Activated CD8-positive, alpha-beta memory T cell treated with anti-CD3 and anti-CD28 coated beads, Interleukin-2, amount 50 U/mL, for 48 hours (primary cell): ENCODE data around the gene OR6B2.
"Not testable (repeated sequence)": the region's sequence is repeated elsewhere in the genome, so short reads cannot be mapped to it uniquely, and the experiment has no call there.

ENCODE experiments used
- DNase-seq: peaks from one replicate; pipeline ENCODE4 v3.0.0-alpha.2; 2020

Gene OR6B2

DNA sequence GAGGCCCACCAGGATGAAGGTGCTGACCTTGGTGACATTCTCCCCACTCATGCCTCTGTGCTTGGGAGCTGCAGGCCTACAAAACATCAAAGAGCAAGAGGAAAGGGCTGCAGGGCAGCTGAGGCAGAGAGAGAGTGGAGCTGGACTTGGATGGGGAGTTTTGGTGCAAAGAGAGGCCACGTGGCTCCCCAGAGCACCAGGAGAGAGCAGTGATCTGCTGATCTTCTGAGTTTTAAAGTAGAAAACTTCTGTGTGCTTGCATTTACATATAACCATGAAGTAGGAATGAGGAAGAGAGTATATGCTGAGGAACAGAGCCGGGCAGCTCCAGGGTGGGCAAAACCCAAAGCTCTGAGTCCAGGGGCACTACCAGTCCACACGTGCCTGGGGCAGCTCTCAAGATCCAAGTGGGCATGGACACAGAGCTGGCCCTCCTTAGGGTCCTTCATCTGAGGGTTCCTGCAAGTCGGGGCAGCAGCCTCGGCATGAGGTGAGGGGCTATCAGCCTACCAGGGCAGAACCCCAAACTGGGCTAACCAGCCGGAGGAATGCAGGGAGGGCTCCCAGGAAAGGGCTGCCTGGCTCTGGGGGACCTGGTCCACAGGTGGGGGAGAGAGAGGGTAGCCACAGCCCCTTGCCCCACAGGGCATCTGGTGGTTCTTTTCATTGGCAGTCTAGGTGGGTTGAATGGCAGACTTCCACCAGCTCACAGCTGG lies at the start of gene OR6B2:
Gene OR6B2 (minus strand): TSS at position 51 of the 716 bp plus-strand sequence. CDS start 0 bp downstream, at position 51.
- no peak for DNase-seq

DNA sequence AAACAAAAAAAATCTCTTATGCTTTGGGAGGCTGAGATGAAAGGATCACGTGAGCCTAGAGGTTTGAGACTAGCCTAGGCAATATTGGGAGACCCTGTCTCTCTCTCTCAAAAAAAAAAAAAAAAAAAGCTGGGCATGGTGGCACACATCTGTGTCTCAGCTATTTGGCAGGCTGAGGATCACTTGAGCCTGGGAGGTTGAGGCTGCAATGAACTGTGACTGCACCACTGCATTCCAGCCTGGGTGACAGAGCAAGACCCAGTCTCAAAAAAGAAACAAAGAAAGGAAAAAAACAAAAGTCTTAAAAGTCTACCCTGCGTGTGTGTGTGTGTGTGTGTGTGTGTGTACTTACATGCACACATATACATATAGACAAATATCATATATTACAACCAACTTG lies 48.4 kb upstream of the OR6B2 start:
- DNase-seq = no peak

DNA sequence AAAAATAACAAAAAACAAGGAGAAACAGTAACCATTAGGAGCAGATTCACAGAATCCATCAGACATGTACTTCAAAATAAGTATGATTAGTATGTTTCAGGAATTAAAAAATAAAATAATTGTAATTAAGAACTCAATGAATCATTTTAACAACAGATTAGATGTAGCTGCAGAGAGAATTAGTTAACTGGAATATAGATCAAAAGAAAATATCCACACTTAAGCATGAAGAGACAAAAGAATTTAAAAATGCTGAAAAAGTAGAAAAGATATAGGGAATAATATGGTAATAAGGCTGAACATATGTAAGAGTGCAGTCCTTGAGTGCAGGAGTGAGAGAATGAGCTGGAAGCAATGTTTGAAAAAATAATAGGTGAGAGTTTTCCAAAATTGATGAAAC lies 47.2 kb upstream of the OR6B2 start:
- DNase-seq = no peak

GRCh38 chr2:240074545-240074944 lies 44.3 kb upstream of the OR6B2 start:
- DNase-seq = no peak

- DNase-seq = no peak
Measured at GRCh38 chr2:240070907-240071306, 40.7 kb upstream of the OR6B2 start.

DNA sequence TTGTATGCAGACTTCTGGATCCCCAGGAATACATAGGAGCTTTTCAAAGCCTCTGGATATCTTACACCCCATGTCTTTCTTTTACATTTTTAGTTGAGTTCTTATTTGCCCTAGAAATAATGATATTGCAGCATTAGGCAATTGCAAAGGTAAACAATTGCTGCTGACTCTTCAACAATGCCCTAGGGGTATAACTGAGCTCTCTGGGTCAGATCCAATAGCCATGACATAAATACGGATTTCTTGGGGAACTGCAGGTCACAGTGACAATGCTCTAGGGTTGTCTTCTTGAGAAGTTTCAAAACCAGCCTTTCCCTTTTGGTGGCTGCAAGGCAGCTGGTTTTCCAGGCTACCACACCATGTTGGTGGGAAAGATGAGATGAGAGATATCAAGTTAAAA lies 39.6 kb upstream of the OR6B2 start:
- DNase-seq = no peak

- no peak for DNase-seq
Measured at GRCh38 chr2:240068193-240068592, 38.0 kb upstream of the OR6B2 start.

GRCh38 chr2:240066489-240066888 lies 36.3 kb upstream of the OR6B2 start:
- no peak for DNase-seq

GRCh38 chr2:240064898-240065297 lies 34.7 kb upstream of the OR6B2 start:
- no peak for DNase-seq

DNA sequence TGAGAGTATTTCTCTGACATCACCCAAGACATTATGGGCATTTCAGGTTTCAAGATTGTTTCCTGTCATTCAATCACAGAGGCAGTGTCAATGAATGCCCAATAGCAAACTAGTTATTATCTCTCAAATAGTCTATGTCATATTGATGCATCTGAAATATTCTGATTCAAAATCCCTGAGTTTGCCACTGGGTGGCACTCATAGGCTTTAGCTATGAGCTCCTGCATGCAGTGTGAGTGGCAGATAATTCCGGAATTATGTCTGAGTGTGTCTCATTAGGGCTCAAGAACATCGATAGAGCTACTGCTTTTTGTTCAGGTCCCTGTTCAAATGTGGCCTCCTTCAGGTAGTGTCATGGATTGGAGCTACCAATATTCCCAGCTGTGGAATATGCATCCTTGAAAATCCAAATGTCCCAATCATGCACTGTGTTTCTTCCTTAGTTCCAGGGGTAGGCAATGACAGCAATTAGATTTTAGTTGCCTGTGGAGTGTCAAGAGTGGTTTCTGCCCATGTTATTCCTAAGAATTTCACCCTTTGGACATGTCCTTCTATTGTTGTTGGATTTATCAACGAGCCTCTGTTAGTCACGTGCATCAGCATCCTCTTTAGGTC lies 30.9 kb upstream of the OR6B2 start:
- DNase-seq = no peak

GRCh38 chr2:240056678-240057077 lies 26.4 kb upstream of the OR6B2 start:
- DNase-seq = no peak

DNA sequence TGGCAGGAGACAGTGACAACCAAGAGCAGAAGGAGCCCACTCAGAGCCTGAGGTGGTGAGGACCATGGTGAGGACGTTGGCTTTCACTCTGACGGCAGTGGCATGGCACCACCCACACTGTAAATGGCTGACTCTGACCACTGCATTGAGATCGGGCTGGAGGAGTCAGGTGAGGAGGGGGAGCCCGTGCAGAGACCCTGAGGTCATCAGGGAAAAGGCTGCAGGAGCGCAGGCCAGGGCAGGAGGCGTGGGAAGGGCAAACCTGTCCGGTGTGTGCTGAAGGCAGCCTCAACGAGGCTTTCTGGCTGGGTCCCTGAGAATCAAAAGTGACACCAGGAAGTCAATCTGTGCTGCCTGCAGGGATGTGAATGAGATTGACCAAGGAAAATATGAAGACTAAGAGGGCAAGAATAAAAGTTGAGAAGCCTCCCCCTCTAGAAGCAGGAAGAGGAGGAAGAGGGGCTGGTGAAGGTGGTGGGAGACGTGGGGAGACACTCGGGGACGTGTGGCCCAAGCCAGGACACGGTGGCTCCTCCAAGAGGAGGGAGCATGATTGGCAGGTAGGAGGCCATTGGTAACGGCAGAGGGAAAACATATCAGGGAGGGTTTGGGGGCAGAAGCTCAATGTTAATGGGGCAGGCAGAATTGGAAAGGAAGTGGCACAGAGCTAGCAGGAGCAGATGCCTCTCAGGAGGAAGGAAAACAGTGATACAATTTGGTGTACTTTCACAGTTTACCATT lies 25.1 kb upstream of the OR6B2 start:
- DNase-seq = no peak

DNA sequence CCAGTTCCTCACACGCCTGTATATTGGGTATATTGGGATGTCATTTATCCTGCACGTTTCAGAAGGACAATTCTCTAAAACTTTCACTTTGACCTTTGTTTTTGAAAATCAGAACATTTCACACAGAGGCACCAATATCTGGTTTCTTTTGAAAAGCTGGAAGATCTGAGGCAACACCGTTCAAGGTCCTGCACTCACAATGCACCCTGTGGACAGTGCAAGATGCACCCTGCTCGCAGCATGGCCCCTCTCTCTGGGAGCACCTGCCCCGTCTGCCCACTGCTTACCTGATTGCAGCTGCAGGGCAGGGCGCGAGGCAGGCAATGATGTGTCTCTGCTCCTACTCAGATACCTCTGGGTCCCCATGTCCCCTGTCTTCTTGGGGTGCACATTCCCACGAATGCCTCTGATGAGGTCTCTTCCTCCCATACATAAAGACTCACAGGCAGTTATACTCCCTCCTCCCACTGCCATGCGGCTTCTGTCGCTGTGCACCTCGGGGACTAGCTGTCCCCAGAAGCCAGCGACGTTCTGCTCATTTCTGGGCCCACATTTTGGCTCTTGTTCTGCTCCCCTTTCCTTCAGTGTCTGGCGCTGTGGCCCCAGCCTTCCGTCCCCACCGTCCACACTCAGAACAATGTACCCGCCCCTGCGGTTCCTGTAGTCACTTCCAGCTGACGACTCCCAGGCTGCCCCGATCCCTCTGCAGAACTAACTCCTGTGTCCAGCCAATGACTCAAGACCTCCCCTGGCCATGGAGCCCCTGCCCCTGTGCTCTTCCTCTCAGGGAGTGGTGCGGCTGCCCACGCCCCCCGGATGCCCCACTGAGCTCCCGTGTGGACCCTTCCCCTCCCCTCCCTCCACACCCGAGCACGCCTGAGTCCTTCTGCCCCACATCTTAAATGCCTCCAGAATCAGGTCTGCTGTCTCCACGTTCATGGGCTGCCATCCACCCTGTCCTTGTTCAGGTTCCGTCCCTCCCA lies 23.2 kb upstream of the OR6B2 start, which contains the start of gene OR6B3:
Gene OR6B3 (minus strand): TSS at position 349 of the 983 bp plus-strand sequence.
- DNase-seq = no peak

- no peak for DNase-seq
Measured at GRCh38 chr2:240052524-240052923, 22.3 kb upstream of the OR6B2 start.

DNA sequence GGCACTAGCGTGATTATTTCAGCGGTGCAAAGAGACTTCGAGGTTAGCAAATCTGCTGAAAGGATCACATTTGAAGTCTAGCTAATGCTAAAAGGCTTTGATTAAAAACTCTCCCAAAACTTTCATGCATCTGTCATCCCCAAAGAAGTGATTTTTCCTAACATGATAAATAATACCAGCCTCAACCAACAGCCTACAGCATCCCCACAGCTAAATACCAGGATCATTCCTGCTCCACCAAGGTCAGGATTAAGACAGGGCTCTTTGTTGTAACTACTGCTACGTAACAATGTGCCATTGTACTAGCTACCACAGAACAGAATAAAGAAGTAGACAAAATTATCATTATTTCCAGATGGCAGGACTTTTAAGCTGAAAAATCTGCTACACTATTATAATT lies 21.5 kb upstream of the OR6B2 start:
- DNase-seq = no peak

GRCh38 chr2:240050278-240050677 lies 20.0 kb upstream of the OR6B2 start:
- DNase-seq = no peak

GRCh38 chr2:240048237-240048636 lies 18.0 kb upstream of the OR6B2 start:
- DNase-seq = no peak

DNA sequence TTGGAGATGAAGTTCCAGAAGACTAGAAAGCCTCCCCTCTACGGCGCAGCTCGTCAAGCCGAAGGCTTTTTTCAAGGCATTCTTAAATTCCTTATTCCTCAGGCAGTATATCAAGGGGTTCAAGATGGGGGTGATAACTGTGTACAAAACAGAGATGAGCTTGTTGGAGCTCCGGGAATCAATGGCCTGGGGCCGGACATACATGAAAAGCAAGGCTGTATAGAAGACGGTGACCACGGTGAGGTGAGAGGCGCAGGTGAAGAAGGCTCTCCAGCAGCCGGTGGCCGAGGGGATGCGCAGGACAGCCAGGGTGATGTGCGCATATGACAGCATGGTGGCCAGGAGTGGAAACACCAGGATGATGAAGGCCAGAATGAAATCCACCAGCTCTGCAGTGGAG lies 14.9 kb upstream of the OR6B2 start:
- DNase-seq = no peak

GRCh38 chr2:240044096-240044495 lies 13.9 kb upstream of the OR6B2 start:
- DNase-seq = not testable (repeated sequence)

DNA sequence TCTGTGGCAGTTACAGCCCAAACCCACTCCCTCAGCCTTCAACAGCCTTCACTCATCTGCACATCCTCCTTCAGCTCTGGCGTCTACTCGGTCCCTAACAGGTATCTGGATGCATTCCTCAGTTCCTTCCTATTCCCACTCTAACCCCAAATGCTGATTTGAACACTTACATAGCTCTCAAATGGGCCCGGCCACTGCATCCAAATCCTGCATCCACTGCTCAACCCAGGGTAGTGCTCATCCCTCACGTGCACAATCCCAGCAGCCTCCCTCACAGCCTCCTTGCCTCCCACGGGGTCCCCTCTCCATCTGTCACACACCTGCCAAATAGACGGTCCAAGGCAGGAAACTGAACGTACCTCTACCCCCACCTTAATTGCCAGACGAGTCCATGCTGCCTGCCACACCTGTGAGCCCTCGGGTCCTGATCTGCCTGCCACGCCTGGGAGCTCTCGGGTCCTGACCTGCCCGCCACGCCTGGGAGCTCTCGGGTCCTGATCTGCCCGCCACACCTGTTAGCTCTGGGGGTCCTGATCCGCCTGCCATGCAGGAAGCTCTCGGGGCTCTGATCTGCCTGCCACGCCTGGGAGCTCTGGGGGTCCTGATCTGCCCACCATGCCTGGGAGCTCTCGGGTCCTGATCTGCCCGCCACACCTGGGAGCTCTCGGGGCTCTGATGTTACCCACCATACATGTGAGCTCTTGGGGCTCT lies 13.2 kb upstream of the OR6B2 start:
- no peak for DNase-seq

DNA sequence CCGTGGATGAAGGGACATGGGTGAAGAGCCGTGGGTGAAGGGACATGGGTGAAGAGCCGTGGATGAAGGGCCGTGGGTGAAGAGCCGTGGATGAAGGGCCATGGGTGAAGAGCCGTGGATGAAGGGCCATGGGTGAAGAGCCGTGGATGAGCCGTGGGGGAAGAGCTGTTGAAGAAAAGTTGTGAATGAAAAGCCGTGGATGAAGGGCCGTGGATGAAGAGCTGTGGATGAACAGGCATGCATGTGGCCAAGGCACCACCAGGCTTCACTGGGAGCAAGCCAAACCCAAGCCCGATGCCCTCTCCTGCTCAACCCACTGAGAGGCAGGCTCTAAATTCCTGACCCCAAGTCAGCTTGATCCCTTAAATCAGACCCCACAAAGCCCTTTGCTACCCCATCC lies 12.5 kb upstream of the OR6B2 start:
- no peak for DNase-seq

DNA sequence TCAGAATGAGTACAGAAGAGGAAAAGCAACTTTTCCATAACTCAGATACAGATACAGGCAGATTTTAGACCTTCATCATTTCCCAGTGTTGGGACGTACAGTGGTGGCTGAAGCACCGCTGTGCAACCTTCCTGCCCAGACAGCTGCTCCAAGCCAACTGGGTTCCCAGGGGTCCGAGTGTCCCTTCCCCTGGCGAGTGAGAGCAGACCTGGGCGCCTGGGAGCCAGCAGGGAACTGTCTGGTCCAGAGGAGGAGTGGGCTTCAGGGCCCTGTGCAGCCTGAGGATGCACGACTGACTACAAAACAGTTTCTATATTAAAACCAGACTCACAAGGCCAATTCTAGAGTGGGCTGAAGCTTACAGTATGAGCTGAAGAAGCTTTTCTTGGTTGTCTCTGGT lies 11.1 kb upstream of the OR6B2 start:
- DNase-seq = no peak
